Adipose tissue (tissue), 3 donors: Measurements from ENCODE around the gene SLC39A6. TPM values are rescaled to one million over a fixed set of nuclear protein-coding genes. Genes with fewer than 3 reads are reported as not detected.
"Not testable (repeated sequence)": the region's sequence is repeated elsewhere in the genome, so short reads cannot be mapped to it uniquely, and the experiment has no call there.

Source experiments
- H3K27ac ChIP-seq: one replicate; pipeline ENCODE4 v1.5.1; 2013; ENCODE audit warnings: low read depth, low read length
- WGBS, 3 donors: extraction: QIAGEN DNeasy Blood & Tissue Kit; methylation state at CpG; one replicate each; pipeline ENCODE4 v1.1.7; 2013; 5-methylcytosine and 5-hydroxymethylcytosine counted together
- polyA plus RNA-seq, 3 donors: library from polyadenylated mRNA; stranded (reverse); fragments of 200-250 nt; gene quantifications; one replicate each; pipeline ENCODE4 v1.2.3, GENCODE V29; 2013
- donor health status: healthy with polysubstance abuse.
- donor health status: Bipolar disorder and iron deficiency.
- donor health status: healthy.

SLC39A6 gene
- polyA plus RNA-seq, 3 donors, result 10.9 to 27.1 (median 17.0) TPM

DNA sequence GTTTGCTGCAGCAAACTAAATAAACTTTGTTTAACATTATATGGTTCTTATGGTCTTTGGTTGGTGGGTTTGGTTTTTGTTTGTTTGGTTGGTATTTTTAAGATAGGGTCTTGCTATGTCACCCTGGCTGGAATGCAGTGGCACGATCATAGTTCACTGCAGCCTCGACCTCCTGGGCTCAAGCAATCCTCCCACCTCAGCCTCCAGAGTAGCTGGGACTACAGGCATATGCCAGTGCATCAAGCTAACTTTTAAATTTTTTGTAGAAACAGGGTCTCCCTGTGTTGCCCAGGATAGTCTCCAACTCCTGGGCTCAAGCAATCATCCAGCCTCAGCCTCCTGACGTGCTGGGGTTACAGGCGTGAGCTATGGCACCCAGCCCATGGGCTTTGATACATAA is 54.7 kb downstream of the SLC39A6 start:
- no peak overlapping the region for H3K27ac ChIP-seq
- WGBS, 3 donors, result 77 to 88% (median 85%) methylated on average over 4 of the region's 4 CpGs

- WGBS, 3 donors, result 63 to 81% (median 76%) methylated on average over 1 of the region's 1 CpG
- no peak overlapping the region for H3K27ac ChIP-seq
Measured at GRCh38 chr18:36073676-36074075, 55.5 kb downstream of the SLC39A6 start.

DNA sequence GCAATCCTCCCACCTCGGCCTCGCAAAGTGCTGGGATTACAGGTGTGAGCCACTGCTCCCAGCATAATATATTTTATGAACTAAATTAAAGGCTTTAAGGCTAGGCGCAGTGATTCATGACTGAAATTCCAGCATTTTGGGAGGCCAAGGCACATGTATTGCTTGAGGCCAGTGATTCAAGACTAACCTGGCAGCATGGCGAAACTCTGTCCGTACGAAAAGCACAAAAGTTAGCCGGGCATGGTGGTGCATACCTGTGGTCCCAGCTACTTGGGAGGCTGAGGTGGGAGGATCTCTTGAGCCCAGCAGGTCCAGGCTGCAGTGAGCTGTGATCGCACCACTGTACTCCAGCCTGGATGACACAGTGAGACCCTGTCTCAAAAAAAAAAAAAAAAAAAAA is 56.7 kb downstream of the SLC39A6 start:
- WGBS, 3 donors, result 92 to 94% (median 94%) methylated on average over 8 of the region's 8 CpGs
- not testable (repeated sequence) for H3K27ac ChIP-seq

GRCh38 chr18:36067055-36067957 is 61.8 kb downstream of the SLC39A6 start, which contains the start of gene RPRD1A:
TSS of gene RPRD1A (minus strand) at chr18:36067559. CDS start at chr18:36067404, 155 bp downstream.
- H3K27ac ChIP-seq, result peak within 1 kb of the TSS; percentile 48
- 1% methylated on average over 64 to 66 of the region's 66 CpGs for WGBS, 3 donors

DNA sequence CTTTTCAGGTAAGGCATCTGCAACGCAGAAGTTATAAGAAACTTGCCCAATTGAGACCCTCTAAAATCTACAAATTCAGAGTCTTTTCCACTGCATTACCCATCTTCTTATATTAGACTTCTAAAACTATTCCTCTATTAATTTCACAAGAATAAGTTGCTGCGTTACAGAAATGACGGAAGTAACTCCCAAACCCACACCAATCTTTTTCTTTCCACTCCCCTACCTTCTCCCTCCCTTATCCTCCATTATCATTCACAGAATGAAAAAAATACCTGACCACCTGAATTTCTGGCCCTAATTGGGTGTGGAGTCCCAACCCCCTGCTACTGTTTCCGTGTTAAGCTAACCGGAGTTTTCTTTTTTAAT is 62.5 kb downstream of the SLC39A6 start:
- WGBS, 3 donors, result 0% methylated on average over 5 of the region's 5 CpGs
- peak overlapping the region; percentile 48 for H3K27ac ChIP-seq

- 16 to 41% (median 39%) methylated on average over 5 of the region's 5 CpGs for WGBS, 3 donors
- no peak overlapping the region for H3K27ac ChIP-seq
Measured at GRCh38 chr18:36066001-36066400, 63.1 kb downstream of the SLC39A6 start.

DNA sequence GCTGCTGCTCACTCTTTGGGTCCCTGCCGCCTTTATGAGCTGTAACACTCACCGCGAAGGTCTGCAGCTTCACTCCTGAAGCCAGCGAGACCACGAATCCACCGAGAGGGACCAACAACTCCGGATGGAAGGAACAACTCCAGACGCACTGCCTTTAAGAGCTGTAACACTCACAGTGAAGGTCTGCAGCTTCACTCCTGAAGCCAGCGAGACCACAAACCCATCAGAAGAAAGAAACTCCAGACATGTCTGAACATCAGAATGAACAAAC is 64.4 kb downstream of the SLC39A6 start:
- H3K27ac ChIP-seq, result not testable (repeated sequence)
- WGBS, 3 donors, result 96 to 98% (median 98%) methylated on average over 9 of the region's 9 CpGs

DNA sequence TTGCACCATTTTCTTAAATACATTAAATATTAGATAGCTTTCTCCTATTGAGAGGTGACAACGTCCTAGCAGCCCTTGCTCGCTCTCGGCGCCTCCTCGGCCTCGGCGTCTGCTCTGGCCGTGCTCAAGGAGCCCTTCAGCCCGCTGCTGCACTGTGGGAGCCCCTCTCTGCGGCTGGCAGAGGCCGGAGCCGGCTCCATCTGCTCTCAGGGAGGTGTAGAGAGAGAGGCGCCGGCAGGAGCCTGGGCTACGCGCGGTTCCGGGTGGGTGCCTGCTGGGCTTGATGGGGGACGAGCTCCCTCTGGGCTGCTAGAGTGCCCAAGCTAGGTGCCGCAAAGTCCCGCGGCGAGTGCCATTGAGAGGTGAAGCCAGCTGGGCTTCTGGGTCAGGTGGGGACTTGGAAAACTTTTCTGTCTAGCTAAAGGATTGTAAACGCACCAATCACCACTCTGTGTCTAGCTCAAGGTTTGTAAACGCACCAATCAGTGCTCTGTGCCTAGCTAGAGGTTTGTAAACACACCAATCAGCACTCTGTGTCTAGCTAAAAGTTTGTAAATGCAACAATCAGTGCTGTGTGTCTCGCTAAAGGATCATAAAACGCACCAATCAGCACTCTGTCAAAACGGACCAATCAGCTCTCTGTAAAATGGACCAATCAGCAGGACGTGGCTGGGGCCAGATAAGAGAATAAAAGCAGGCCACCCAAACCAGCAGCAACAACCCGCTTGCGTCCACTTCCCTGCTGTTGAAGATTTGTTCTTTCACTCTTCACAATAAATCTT is 64.9 kb downstream of the SLC39A6 start:
- 95 to 97% (median 97%) methylated on average over 31 of the region's 31 CpGs for WGBS, 3 donors
- no peak overlapping the region for H3K27ac ChIP-seq

DNA sequence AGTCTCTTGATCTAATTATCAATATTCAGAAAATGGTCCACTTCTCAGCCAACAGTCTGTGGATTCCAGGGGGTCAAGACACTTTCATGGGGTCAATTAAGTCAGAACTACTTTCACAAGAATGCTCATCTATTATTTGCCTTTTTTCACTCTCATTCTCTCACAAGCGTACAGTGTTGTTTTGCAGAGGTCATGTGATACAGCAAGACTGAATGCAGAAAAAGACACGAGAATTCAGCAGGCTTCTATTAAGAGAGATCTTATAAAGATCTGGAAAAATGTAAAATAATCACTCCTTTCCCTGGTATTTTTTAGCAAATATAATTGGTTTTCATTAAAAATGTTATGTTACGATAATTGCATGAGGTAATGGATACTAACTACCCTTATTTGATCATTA is 70.5 kb downstream of the SLC39A6 start:
- H3K27ac ChIP-seq, result no peak overlapping the region
- WGBS, 3 donors, result 87 to 94% (median 90%) methylated on average over 3 of the region's 3 CpGs

Other genes starting within 250 kb of the SLC39A6 start
- gene RPRD1A, start 61.8 kb downstream of the SLC39A6 start, polyA plus RNA-seq, result 10 to 100 TPM; 10.9 to 22.7 (median 19.9) TPM
- gene ELP2, start 559 bp upstream of the SLC39A6 start, polyA plus RNA-seq, result 10 to 100 TPM; 31.8 to 40.0 (median 34.4) TPM
- 1 to 10 TPM; 1.1 to 4.7 (median 2.3) TPM for gene MOCOS, start 58.2 kb upstream of the SLC39A6 start, polyA plus RNA-seq
- 1 to 10 TPM in 2 of 3 donors, under 1 TPM in 1; 0.89 to 7.6 (median 2.9) TPM for gene FHOD3, start 168.4 kb upstream of the SLC39A6 start, polyA plus RNA-seq